22Rv1 (cell line): Measurements from ENCODE around the gene TACR2.

Experiments used
- H3K27ac ChIP-seq: fragments of 450-650 bp; 2 replicates; pipeline ENCODE4 v1.5.1; 2017
- CTCF ChIP-seq: fragments of 450-650 bp; IDR thresholded peaks from 2 replicates; pipeline ENCODE4 v1.5.1; 2017; ENCODE audit warnings: mild to moderate bottlenecking
- ZFX ChIP-seq: fragments of 450-650 bp; IDR thresholded peaks from 2 replicates; pipeline ENCODE4 v1.6.1; 2017; ENCODE audit warnings: antibody characterized with exemption, borderline replicate concordance

Gene TACR2

DNA sequence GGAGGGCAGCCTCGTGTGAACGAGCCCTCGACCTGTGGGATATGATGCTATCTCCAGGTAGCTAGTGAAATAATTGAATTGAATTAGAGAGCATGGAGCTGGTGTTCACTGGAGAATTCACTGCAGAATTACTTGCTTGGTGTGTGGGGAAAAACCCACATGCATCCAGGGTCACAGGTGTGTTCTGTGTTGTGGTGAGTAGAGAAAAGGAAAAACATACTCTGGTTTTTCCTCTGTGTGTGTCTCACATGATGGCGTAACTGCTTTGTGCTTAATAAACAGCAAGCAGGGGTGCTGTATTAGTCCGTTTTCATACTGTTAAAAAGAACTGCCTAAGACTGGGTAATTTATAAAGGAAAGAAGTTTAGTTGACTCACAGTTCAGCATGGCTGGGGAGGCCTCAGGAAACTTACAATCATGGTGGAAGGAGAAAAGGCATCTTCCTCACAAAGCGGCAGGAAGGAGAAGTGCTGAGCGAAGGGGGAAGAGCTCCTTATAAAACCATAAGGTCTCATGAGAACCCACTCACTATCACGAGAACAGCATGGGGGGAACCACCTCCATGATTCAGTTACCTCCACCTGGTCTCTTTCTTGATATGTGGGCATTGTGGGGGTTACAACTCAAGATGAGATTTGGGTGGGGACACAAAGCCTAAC is 62.6 kb downstream of the TACR2 start:
- TF ChIP-seq ZFX (no peak), CTCF (no peak)
- no peak overlapping the region for H3K27ac ChIP-seq
